ENCODE results near the gene SPRY4. TPM values are rescaled to one million over a fixed set of nuclear protein-coding genes. Genes with fewer than 3 reads are reported as not detected.
"Not testable (repeated sequence)": the region's sequence is repeated elsewhere in the genome, so short reads cannot be mapped to it uniquely, and the experiment has no call there.

The SPRY4 gene
- total and polyA plus RNA-seq, 12 donors: 5.0 to 13.7 (median 9.5) TPM

- Histone ChIP-seq H3K27ac (no peak overlapping the region), H3K4me3 (no peak overlapping the region), H3K36me3 (no peaks in the 10 kb centered on the region), H3K9me3 (no peaks in the 10 kb centered on the region), H3K4me1 (peaks cover 6 to 31% (median 23%) of the 10 kb centered on the region in 9 donors), H3K27me3 (no peaks in the 10 kb centered on the region)
- ATAC-seq (no peak), DNase-seq (no peak)
- WGBS, 2 donors: 79 to 81% methylated on average over 6 of the region's 6 CpGs
- intact Hi-C loops (cut with DNase I): no loop called here
- TF ChIP-seq, protein P1, sequence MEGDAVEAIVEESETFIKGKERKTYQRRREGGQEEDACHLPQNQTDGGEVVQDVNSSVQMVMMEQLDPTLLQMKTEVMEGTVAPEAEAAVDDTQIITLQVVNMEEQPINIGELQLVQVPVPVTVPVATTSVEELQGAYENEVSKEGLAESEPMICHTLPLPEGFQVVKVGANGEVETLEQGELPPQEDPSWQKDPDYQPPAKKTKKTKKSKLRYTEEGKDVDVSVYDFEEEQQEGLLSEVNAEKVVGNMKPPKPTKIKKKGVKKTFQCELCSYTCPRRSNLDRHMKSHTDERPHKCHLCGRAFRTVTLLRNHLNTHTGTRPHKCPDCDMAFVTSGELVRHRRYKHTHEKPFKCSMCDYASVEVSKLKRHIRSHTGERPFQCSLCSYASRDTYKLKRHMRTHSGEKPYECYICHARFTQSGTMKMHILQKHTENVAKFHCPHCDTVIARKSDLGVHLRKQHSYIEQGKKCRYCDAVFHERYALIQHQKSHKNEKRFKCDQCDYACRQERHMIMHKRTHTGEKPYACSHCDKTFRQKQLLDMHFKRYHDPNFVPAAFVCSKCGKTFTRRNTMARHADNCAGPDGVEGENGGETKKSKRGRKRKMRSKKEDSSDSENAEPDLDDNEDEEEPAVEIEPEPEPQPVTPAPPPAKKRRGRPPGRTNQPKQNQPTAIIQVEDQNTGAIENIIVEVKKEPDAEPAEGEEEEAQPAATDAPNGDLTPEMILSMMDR (IDR thresholded peaks at IDR 0.05): no peak
These were observed 48.3 kb downstream of the SPRY4 start for GRCh38 chr5:142276517-142276916.

DNA sequence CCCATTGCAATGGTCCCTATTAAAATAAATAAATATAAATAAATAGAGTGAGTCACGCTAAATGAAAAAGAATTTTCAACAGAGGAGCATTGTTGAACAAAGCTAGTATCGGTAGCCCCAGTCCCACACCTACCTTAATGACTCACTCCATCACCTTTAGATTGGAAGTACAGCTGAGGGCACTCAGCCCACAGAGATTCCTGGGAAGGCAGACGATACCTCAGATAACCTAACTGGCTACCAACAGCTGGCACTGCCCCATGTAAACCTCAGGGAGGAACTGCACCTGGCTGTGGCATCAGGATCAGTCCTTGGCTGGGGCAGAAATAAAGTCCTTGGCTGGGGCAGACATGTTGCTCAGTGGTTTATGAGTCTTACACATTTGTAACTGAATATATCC, 49.3 kb downstream of the SPRY4 start:
- Histone ChIP-seq H3K4me3 (no peak overlapping the region), H3K36me3 (no peaks in the 10 kb centered on the region), H3K27me3 (no peaks in the 10 kb centered on the region), H3K4me1 (peaks cover 0 to 21% (median 15%) of the 10 kb centered on the region in 9 donors), H3K27ac (no peak overlapping the region), H3K9me3 (no peaks in the 10 kb centered on the region)
- WGBS, 2 donors: 56 to 89% methylated on average over 3 of the region's 3 CpGs
- ATAC-seq (no peak), DNase-seq (no peak)
- TF ChIP-seq, protein P1 (IDR thresholded peaks at IDR 0.05): no peak
- intact Hi-C loops (cut with DNase I): no loop called here

GRCh38 chr5:142272596-142272995, 52.2 kb downstream of the SPRY4 start:
- H3K36me3 ChIP-seq; H3K4me1 ChIP-seq; DNase-seq; H3K4me3 ChIP-seq; H3K27ac ChIP-seq; ATAC-seq; intact Hi-C loops (cut with DNase I); H3K9me3 ChIP-seq; H3K27me3 ChIP-seq: not testable (repeated sequence)
- 79 to 98% methylated on average over 5 of the region's 5 CpGs for WGBS, 2 donors

GRCh38 chr5:142264084-142264483, 60.7 kb downstream of the SPRY4 start:
- H3K27me3 ChIP-seq; DNase-seq; H3K27ac ChIP-seq; ATAC-seq; H3K4me3 ChIP-seq; H3K36me3 ChIP-seq; intact Hi-C loops (cut with DNase I); H3K4me1 ChIP-seq: not testable (repeated sequence)
- peaks cover 0 to 12% (median 0%) of the 10 kb centered on the region in 11 donors for H3K9me3 ChIP-seq
- 95% methylated on average over 4 of the region's 4 CpGs for WGBS, 2 donors

DNA sequence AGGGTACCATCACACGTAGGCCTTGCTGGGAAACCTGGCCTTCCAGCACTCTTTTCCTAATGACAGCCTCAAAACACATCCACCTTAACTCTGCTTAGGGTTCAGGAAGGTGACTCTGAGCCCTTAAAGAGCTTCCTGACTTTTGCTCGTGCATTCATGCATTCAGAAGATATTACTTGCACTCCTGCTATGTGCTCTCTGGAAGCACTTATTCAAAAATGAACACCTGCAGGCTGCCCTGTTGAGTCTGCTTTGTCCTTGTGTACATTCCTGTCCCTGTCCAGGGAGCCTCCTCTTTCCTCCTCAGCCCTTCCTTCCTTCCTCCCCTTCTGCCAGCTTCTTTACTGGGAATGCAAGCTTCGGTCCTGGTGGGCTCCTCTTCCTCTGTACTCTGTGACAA, 61.5 kb downstream of the SPRY4 start:
- intact Hi-C loops (cut with DNase I): no loop called here
- Histone ChIP-seq H3K27ac (no peak overlapping the region), H3K27me3 (no peaks in the 10 kb centered on the region), H3K4me3 (no peak overlapping the region), H3K9me3 (peaks cover 0 to 12% (median 0%) of the 10 kb centered on the region in 11 donors), H3K36me3 (no peaks in the 10 kb centered on the region), H3K4me1 (peaks cover 0 to 7% (median 0%) of the 10 kb centered on the region in 9 donors)
- DNase-seq: no peak
- 67 to 69% methylated on average over 3 of the region's 3 CpGs for WGBS, 2 donors
- TF ChIP-seq, protein P1 (IDR thresholded peaks at IDR 0.05): no peak
- no peak for ATAC-seq

Measured in heart right ventricle (tissue), 16 donors.